Astrocyte (in vitro differentiated cells and primary cell): Measurements from ENCODE around the gene CLBA1. TPM values are rescaled to one million over a fixed set of nuclear protein-coding genes. Genes with fewer than 3 reads are reported as not detected.
A peak's percentile ranks its signal among the peaks of the same experiment; 100 is the strongest.

ENCODE experiments used
- DNase-seq: peaks from one replicate; pipeline ENCODE4 v3.0.0-alpha.2; 2010; ENCODE audit warnings: low read depth
- FAIRE-seq: peaks from 2 replicates; lab custom pipeline; 2011; peaks lifted over from hg19 to GRCh38; lab: Jason Lieb, UNC
- H2AFZ ChIP-seq: 2 replicates; pipeline ENCODE4 v1.6.0; 2012; ENCODE audit warnings: low read depth, low read length, inconsistent platforms
- H3K27ac ChIP-seq: 2 replicates; pipeline ENCODE4 v1.5.1; 2011; ENCODE audit warnings: low read depth, low read length, inconsistent platforms
- H3K27me3 ChIP-seq: 2 replicates; pipeline ENCODE4 v1.6.0; 2011; ENCODE audit warnings: low read length, inconsistent platforms; ENCODE audit not compliant: insufficient read depth
- H3K36me3 ChIP-seq: 2 replicates; pipeline ENCODE4 v1.5.1; 2011; ENCODE audit warnings: low read length, inconsistent platforms; ENCODE audit not compliant: insufficient read depth
- H3K4me1 ChIP-seq: 2 replicates; pipeline ENCODE4 v1.5.1; 2011; ENCODE audit warnings: low read length, inconsistent platforms; ENCODE audit not compliant: insufficient read depth
- H3K4me2 ChIP-seq: 2 replicates; pipeline ENCODE4 v1.6.0; 2012; ENCODE audit warnings: low read length, inconsistent platforms
- H3K4me3 ChIP-seq: 2 replicates; pipeline ENCODE4 v1.5.1; 2011; ENCODE audit warnings: low read depth, mild to moderate bottlenecking, low read length, inconsistent platforms; ENCODE audit not compliant: insufficient read depth
- H3K79me2 ChIP-seq: 2 replicates; pipeline ENCODE4 v1.6.0; 2012; ENCODE audit warnings: mild to moderate bottlenecking, low read length, inconsistent platforms; ENCODE audit not compliant: insufficient read depth
- H3K9ac ChIP-seq: 2 replicates; pipeline ENCODE4 v1.6.0; 2012; ENCODE audit warnings: mild to moderate bottlenecking, low read length, inconsistent platforms
- H3K9me3 ChIP-seq: 2 replicates; pipeline ENCODE4 v1.5.1; 2012; ENCODE audit warnings: low read depth, mild to moderate bottlenecking, low read length, inconsistent platforms; ENCODE audit not compliant: insufficient read depth
- H4K20me1 ChIP-seq: 2 replicates; pipeline ENCODE4 v1.6.0; 2012; ENCODE audit warnings: low read length, inconsistent platforms; ENCODE audit not compliant: insufficient read depth
- H3K27ac Mint-ChIP-seq: one replicate; pipeline ENCODE4 v1.8.0; 2021; ENCODE audit warnings: mild to moderate bottlenecking, mixed read lengths; ENCODE audit not compliant: unreplicated experiment
- H3K27me3 Mint-ChIP-seq: one replicate; pipeline ENCODE4 v1.8.0; 2021; ENCODE audit warnings: low read depth, mixed read lengths; ENCODE audit not compliant: unreplicated experiment
- H3K36me3 Mint-ChIP-seq: one replicate; pipeline ENCODE4 v1.8.0; 2021; ENCODE audit warnings: low read depth, mixed read lengths; ENCODE audit not compliant: unreplicated experiment
- H3K4me1 Mint-ChIP-seq: one replicate; pipeline ENCODE4 v1.8.0; 2021; ENCODE audit warnings: low read depth, mixed read lengths; ENCODE audit not compliant: unreplicated experiment
- H3K4me3 Mint-ChIP-seq: one replicate; pipeline ENCODE4 v1.8.0; 2021; ENCODE audit warnings: mild to moderate bottlenecking, moderate library complexity, mixed read lengths; ENCODE audit not compliant: unreplicated experiment
- H3K9me3 Mint-ChIP-seq: one replicate; pipeline ENCODE4 v1.8.0; 2021; ENCODE audit warnings: mild to moderate bottlenecking, mixed read lengths; ENCODE audit not compliant: unreplicated experiment
- EZH2 ChIP-seq: IDR thresholded peaks from 2 replicates; pipeline ENCODE4 v1.6.1; 2012; ENCODE audit warnings: mild to moderate bottlenecking, low read length, inconsistent platforms; ENCODE audit not compliant: insufficient read depth
- total RNA-seq: library from RNA; stranded (reverse); gene quantifications from 2 replicates; pipeline ENCODE4 v1.2.1, GENCODE V29; 2021
- TF ChIP-seq, protein P1 (sequence below): IDR thresholded peaks from 2 replicates; pipeline ENCODE4 v1.5.1; 2011; ENCODE audit warnings: low read depth, mild to moderate bottlenecking, inconsistent platforms, low read length, moderate library complexity; ENCODE audit not compliant: insufficient read depth

The CLBA1 gene
- total RNA-seq, 1 donor from 2014 or later: 6.3 TPM

GRCh38 chr14:104981699-104982541 is 3.7 kb upstream of the CLBA1 start:
- no peak for FAIRE-seq
- no peaks in the 10 kb centered on the region for H3K27me3 ChIP-seq
- peaks cover 5% of the 10 kb centered on the region for H4K20me1 ChIP-seq
- no peak for TF ChIP-seq EZH2
- TF ChIP-seq, protein P1, sequence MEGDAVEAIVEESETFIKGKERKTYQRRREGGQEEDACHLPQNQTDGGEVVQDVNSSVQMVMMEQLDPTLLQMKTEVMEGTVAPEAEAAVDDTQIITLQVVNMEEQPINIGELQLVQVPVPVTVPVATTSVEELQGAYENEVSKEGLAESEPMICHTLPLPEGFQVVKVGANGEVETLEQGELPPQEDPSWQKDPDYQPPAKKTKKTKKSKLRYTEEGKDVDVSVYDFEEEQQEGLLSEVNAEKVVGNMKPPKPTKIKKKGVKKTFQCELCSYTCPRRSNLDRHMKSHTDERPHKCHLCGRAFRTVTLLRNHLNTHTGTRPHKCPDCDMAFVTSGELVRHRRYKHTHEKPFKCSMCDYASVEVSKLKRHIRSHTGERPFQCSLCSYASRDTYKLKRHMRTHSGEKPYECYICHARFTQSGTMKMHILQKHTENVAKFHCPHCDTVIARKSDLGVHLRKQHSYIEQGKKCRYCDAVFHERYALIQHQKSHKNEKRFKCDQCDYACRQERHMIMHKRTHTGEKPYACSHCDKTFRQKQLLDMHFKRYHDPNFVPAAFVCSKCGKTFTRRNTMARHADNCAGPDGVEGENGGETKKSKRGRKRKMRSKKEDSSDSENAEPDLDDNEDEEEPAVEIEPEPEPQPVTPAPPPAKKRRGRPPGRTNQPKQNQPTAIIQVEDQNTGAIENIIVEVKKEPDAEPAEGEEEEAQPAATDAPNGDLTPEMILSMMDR: no peak
- H3K4me3 ChIP-seq: no peak overlapping the region
- Mint-ChIP-seq H3K27ac (peak overlapping the region; percentile 58), H3K4me1 (no peaks in the 10 kb centered on the region), H3K4me3 (no peak overlapping the region), H3K9me3 (no peaks in the 10 kb centered on the region), H3K36me3 (no peaks in the 10 kb centered on the region), H3K27me3 (peaks cover 28% of the 10 kb centered on the region)
- H3K9me3 ChIP-seq: no peaks in the 10 kb centered on the region
- H3K36me3 ChIP-seq: no peaks in the 10 kb centered on the region
- no peak overlapping the region for H3K9ac ChIP-seq
- no peak overlapping the region for H3K27ac ChIP-seq
- H3K4me2 ChIP-seq: no peak overlapping the region
- DNase-seq: no peak
- H3K4me1 ChIP-seq: peaks cover 31% of the 10 kb centered on the region
- H3K79me2 ChIP-seq: peaks cover 11% of the 10 kb centered on the region
- no peak overlapping the region for H2AFZ ChIP-seq

DNA sequence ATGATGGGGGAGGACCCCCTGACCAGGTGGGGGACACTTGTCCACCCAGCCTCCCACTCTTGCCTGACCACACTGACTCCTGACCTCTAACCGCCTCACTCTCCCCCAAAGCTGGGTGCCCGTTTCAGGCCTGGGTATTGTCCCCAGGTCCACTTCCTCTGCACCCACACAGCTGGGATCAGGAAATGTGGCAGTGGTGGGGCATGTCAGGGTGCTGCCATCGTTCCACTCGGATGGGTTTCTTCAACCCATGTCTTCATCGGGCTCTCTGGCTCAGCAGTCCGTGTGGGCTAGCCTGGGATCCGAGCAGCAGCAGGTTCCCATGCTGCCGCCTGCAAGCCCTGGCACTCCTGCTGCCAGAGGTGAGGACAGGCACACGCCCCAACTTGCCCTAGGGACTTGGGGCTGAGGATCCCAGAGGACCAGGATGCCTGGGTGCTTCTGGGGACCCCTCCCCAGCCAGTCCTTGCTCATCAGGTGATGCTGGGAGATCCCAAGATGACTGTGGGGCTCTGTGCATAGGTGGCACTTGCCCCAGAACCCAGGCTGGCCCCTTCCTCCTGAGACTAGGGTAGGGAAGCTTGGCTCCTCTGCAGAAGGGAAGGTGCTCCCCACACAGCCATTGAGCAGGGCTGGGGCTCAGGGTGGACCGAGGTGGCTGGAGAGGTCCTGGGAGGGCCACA is 2.9 kb upstream of the CLBA1 start:
- TF ChIP-seq, protein P1: no peak
- TF ChIP-seq EZH2: no peak
- H3K4me3 ChIP-seq: no peak overlapping the region
- no peak overlapping the region for H2AFZ ChIP-seq
- no peaks in the 10 kb centered on the region for H4K20me1 ChIP-seq
- H3K9me3 ChIP-seq: no peaks in the 10 kb centered on the region
- no peak overlapping the region for H3K9ac ChIP-seq
- no peaks in the 10 kb centered on the region for H3K36me3 Mint-ChIP-seq
- no peak overlapping the region for H3K27ac ChIP-seq
- peaks cover 25% of the 10 kb centered on the region for H3K4me1 ChIP-seq
- H3K79me2 ChIP-seq: peaks cover 7% of the 10 kb centered on the region
- no peak overlapping the region for H3K4me2 ChIP-seq
- H3K4me3 Mint-ChIP-seq: no peak overlapping the region
- H3K27me3 Mint-ChIP-seq: peaks cover 28% of the 10 kb centered on the region
- no peaks in the 10 kb centered on the region for H3K27me3 ChIP-seq
- DNase-seq: no peak
- H3K4me1 Mint-ChIP-seq: no peaks in the 10 kb centered on the region
- no peak overlapping the region for H3K27ac Mint-ChIP-seq
- no peaks in the 10 kb centered on the region for H3K36me3 ChIP-seq
- no peaks in the 10 kb centered on the region for H3K9me3 Mint-ChIP-seq
- no peak for FAIRE-seq
